K562 (cell line): ENCODE results near the gene TMPRSS5. TPM values are rescaled to one million over a fixed set of nuclear protein-coding genes. Genes with fewer than 3 reads are reported as not detected.

Source experiments
- ATAC-seq: fragments of 200-7000 bp; cut with Tn5 transposase; 3 replicates; pipeline ENCODE4 v1.9.1; 2020; ENCODE audit warnings: moderate library complexity
- BruUV-seq: library from RNA; stranded (reverse); fragments of 400-500 nt; replicated peaks from 2 replicates; lab custom pipeline; 2021; lab: Mats Ljungman, UMichigan
- CTCF ChIA-PET: fragments of 300-600 bp; formaldehyde crosslinking; extraction: SDS; loops from one replicate; lab custom pipeline; 2021; ENCODE audit warnings: low intra/inter-chr PET ratio; lab: Yijun Ruan, JAX
- POLR2A ChIA-PET: fragments of 300-600, 350-650 bp; sonication (Branson Sonifier 250); formaldehyde crosslinking; extraction: SDS; loops from one replicate; lab custom pipeline; 2021; ENCODE audit warnings: antibody characterized with exemption, inconsistent platforms; lab: Yijun Ruan, JAX
- DNase-seq, 4 experiments: peaks; one replicate each; pipeline versions ENCODE4 v3.0.0 to v3.0.0-alpha.2; 2011 to 2018; ENCODE audit warnings: low spot score in 3 of 4, mixed read lengths in 3 of 4; ENCODE audit errors: extremely low read depth in 1 of 4
- FAIRE-seq: peaks from 2 replicates; lab custom pipeline; 2011; peaks lifted over from hg19 to GRCh38; lab: Jason Lieb, UNC
- H2AFZ ChIP-seq: 2 replicates; pipeline ENCODE4 v1.6.0; 2011; ENCODE audit warnings: low read depth, low read length, control low read depth, inconsistent platforms
- H3K27ac ChIP-seq: fragments of 200-600 bp; 3 replicates; pipeline ENCODE4 v1.8.0; 2011; ENCODE audit warnings: low read depth, mild to moderate bottlenecking, control low read depth, inconsistent platforms, low read length, moderate library complexity, mixed read lengths; ENCODE audit errors: extremely low read depth
- H3K27me3 ChIP-seq, 2 experiments: fragments of 300-600 bp in 1 of 2; 2 replicates in 1 of 2; 3 replicates in 1 of 2; pipeline versions ENCODE4 v1.6.0 to v1.8.0; 2011; ENCODE audit warnings: inconsistent platforms in 2 of 2, low read length in 2 of 2, mild to moderate bottlenecking in 1 of 2, mixed read lengths in 1 of 2, moderate library complexity in 1 of 2; ENCODE audit not compliant: control insufficient read depth in 2 of 2, insufficient read depth in 2 of 2
- H3K36me3 ChIP-seq: fragments of 300-600 bp; 3 replicates; pipeline ENCODE4 v1.8.0; 2011; ENCODE audit warnings: mild to moderate bottlenecking, low read length, inconsistent platforms; ENCODE audit not compliant: control insufficient read depth, insufficient read depth
- H3K4me1 ChIP-seq, 2 experiments: fragments of 200-600 bp in 1 of 2; replicated peaks in 1 of 2; 2 replicates in 1 of 2; 3 replicates in 1 of 2; pipeline versions ENCODE4 v1.5.1 to v1.8.0; 2011; ENCODE audit warnings: inconsistent platforms in 2 of 2, low read length in 2 of 2, mild to moderate bottlenecking in 1 of 2, mixed read lengths in 1 of 2, moderate library complexity in 1 of 2; ENCODE audit not compliant: control insufficient read depth in 2 of 2, insufficient read depth in 2 of 2
- H3K4me2 ChIP-seq: 2 replicates; pipeline ENCODE4 v1.6.1; 2011; ENCODE audit warnings: low read length, control low read depth, inconsistent platforms, mixed read lengths; ENCODE audit not compliant: insufficient read depth
- H3K4me3 ChIP-seq: fragments of 200-600 bp; sonication (generic), shearing (Covaris generic); 2 replicates; pipeline ENCODE4 v1.5.1; 2016; ENCODE audit warnings: control low read depth, inconsistent platforms
- H3K79me2 ChIP-seq: fragments of 200-600 bp; 3 replicates; pipeline ENCODE4 v1.8.0; 2011; ENCODE audit warnings: low read length, inconsistent platforms; ENCODE audit not compliant: control insufficient read depth, insufficient read depth
- H3K9ac ChIP-seq, 2 experiments: 2 replicates each; pipeline versions ENCODE4 v1.6.0 to v1.6.1; 2011; ENCODE audit warnings: low read depth in 2 of 2, low read length in 2 of 2, control low read depth in 1 of 2, inconsistent platforms in 1 of 2, mild to moderate bottlenecking in 1 of 2, mixed read lengths in 1 of 2; ENCODE audit not compliant: insufficient read depth in 1 of 2
- H3K9me1 ChIP-seq: one replicate; pipeline ENCODE4 v1.6.0; 2011; ENCODE audit warnings: inconsistent platforms, mild to moderate bottlenecking, low read length, moderate library complexity; ENCODE audit not compliant: control insufficient read depth, insufficient read depth
- H3K9me3 ChIP-seq: replicated peaks from 2 replicates; pipeline ENCODE4 v1.5.1; 2011; ENCODE audit warnings: low read depth, low read length, inconsistent platforms; ENCODE audit not compliant: control insufficient read depth, insufficient read depth
- H4K20me1 ChIP-seq: replicated peaks from 2 replicates; pipeline ENCODE4 v1.6.1; 2011; ENCODE audit warnings: low read length, inconsistent platforms, mixed read lengths; ENCODE audit not compliant: control insufficient read depth, insufficient read depth
- CTCF ChIP-seq, 3 experiments: IDR thresholded peaks in 2 of 3; conservative IDR thresholded peaks in 1 of 3; 2 replicates each; pipeline ENCODE4 v1.5.1; 2011 to 2012; ENCODE audit warnings: low read length in 3 of 3, mild to moderate bottlenecking in 3 of 3, control low read depth in 2 of 3, improper control_type of control experiment in 1 of 3, inconsistent platforms in 1 of 3, low read depth in 1 of 3, mixed read lengths in 1 of 3, moderate library complexity in 1 of 3; ENCODE audit not compliant: insufficient read depth in 2 of 3
- FOXA3 ChIP-seq, 2 experiments: fragments of 450-650 bp in 1 of 2; sonication (generic) in 1 of 2; formaldehyde crosslinking; IDR thresholded peaks in 1 of 2; conservative IDR thresholded peaks in 1 of 2; 2 replicates each; pipeline versions ENCODE4 v1.4.0 to v1.8.0; 2020 to 2022; ENCODE audit warnings: mild to moderate bottlenecking in 2 of 2, missing genetic modification reagents in 1 of 2
- GTF2B ChIP-seq: IDR thresholded peaks from 2 replicates; pipeline ENCODE4 v1.6.1; 2011; ENCODE audit not compliant: insufficient read length; ENCODE audit errors: extremely low read depth
- MEIS2 ChIP-seq: fragments of 450-650 bp; IDR thresholded peaks from 2 replicates; pipeline ENCODE4 v1.6.1; 2014; ENCODE audit warnings: mild to moderate bottlenecking; ENCODE audit not compliant: partially characterized antibody
- NFIC ChIP-seq: fragments of 450-650 bp; IDR thresholded peaks from 2 replicates; pipeline ENCODE4 v1.6.1; 2017; ENCODE audit warnings: mild to moderate bottlenecking, inconsistent platforms
- PBX2 ChIP-seq, 2 experiments: IDR thresholded peaks in 1 of 2; conservative IDR thresholded peaks in 1 of 2; 2 replicates each; pipeline ENCODE4 v1.6.1; 2016; ENCODE audit warnings: low read depth in 2 of 2, mild to moderate bottlenecking in 1 of 2, missing compliant biosample characterization in 1 of 2, missing genetic modification characterization in 1 of 2, moderate library complexity in 1 of 2
- WGBS: fragments of 100-300 bp; shearing (Covaris generic); methylation state at CpG from one replicate; pipeline ENCODE4 v1.1.6; 2016; ENCODE audit warnings: low coverage, mixed read lengths; ENCODE audit not compliant: insufficient coverage; ENCODE audit errors: missing lambda C conversion rate; 5-methylcytosine and 5-hydroxymethylcytosine counted together
- in situ Hi-C: fragments of 300-500 bp; cut with MboI; formaldehyde crosslinking; loops from 4 replicates; pipeline ENCODE4 v1.15.0; 2018; ENCODE audit warnings: inconsistent platforms, mixed read lengths
- intact Hi-C: fragments of 100-400 bp; cut with micrococcal nuclease; formaldehyde crosslinking; loops from 2 replicates; pipeline ENCODE4 v1.14.2; 2022
- polyA plus RNA-seq, 8 experiments: library from polyadenylated mRNA; depleted of rRNA in 4 of 8; stranded (reverse) in 5 of 8; unstranded in 3 of 8; fragments of >200 nt; fragmentation: Nextera tagmentation in 2 of 8; fragmentation: Illumina TruSeq in 1 of 8; extraction: Ambion mirVana in 2 of 8; extraction: Trizol in 1 of 8; gene quantifications; 2 replicates each; pipeline versions ENCODE4 v1.2.1 to v1.2.3, GENCODE V29; 2011 to 2014; ENCODE audit warnings: inconsistent platforms in 1 of 8, missing spikeins in 1 of 8
- total RNA-seq, 7 experiments: library from RNA; depleted of rRNA in 6 of 7; stranded (reverse); fragments of >200 nt in 6 of 7; fragmentation: Illumina TruSeq in 2 of 7; extraction: Trizol in 2 of 7; gene quantifications; 2 replicates each; pipeline versions ENCODE4 v1.2.1 to v1.2.3, GENCODE V29; 2011 to 2021; ENCODE audit warnings: low replicate concordance in 1 of 7

Gene TMPRSS5
- total and polyA plus RNA-seq, 9 of the 15 experiments (the other 6 are each of a cell fraction or from before 2014, with no cell fraction given): 0.07 to 0.49 (median 0.17) TPM; not detected in 1

- no TSS peak for BruUV-seq
- peak overlapping the region; percentile 55 for H3K27ac ChIP-seq
- peaks cover 17 to 28% of the 10 kb centered on the region in 2 experiments for H3K4me1 ChIP-seq
- H3K4me3 ChIP-seq: no peak overlapping the region
- H3K4me2 ChIP-seq: 0 out of 2 replicates have a peak overlapping the region, but pooled peaks have one; percentile 51
- no peaks in the 10 kb centered on the region for H3K36me3 ChIP-seq
- TF ChIP-seq MEIS2: peak; percentile 87
- peak; percentile 75 for TF ChIP-seq NFIC
- no peak for TF ChIP-seq PBX2 (CRISPR knock-in tag; IDR thresholded peaks at IDR 0.05; ENCODE audit: low read depth)
- TF ChIP-seq PBX2 (tag; conservative IDR thresholded peaks at IDR 0.05; ENCODE audit: low read depth): peak; percentile 91
- TF ChIP-seq FOXA3 (CRISPR knock-in tag; conservative IDR thresholded peaks at IDR 0.05 in 1 of 2, IDR thresholded peaks at IDR 0.05 in 1 of 2): peak in 1 of 2 experiments; percentile 71; a peak in 2 of 4 replicates
- TF ChIP-seq CTCF (IDR thresholded peaks at IDR 0.05 in 2 of 3, conservative IDR thresholded peaks at IDR 0.05 in 1 of 3; ENCODE audit: insufficient read depth in 2 of 3, low read depth in 1 of 3, low read length in 3 of 3): 0 out of 6 replicates have a peak, but pooled peaks of 1 of the 3 experiments have one; percentile 2
- no peak for TF ChIP-seq GTF2B
- CTCF ChIA-PET: no interaction called here
- in situ Hi-C loops (no loop called here), intact Hi-C loops (no loop called here)
- H4K20me1 ChIP-seq: no peaks in the 10 kb centered on the region
- H3K79me2 ChIP-seq: no peaks in the 10 kb centered on the region
- DNase-seq (peak; percentile 52 to 65 (median 54)), ATAC-seq (peak; percentile 76), FAIRE-seq (peak; percentile 11)
- POLR2A ChIA-PET: interaction anchor here (1.4 to 1.8 kb wide), 2 partner anchors 8 to 17 kb away, joined by 3 to 5 read pairs; no protein-coding TSS in a partner anchor
- peak overlapping the region; percentile 24 to 29 for H3K9ac ChIP-seq
- no peaks in the 10 kb centered on the region for H3K9me1 ChIP-seq
- whole genome bisulfite sequencing: 70% methylated on average over 7 of the region's 10 CpGs
- H3K9me3 ChIP-seq: no peaks in the 10 kb centered on the region
- H2AFZ ChIP-seq: peak overlapping the region; percentile 83
- no peaks in the 10 kb centered on the region for H3K27me3 ChIP-seq
Observed at GRCh38 chr11:113681711-113682413, 24.2 kb downstream of the TMPRSS5 start.
